HepG2 (cell line): ENCODE measurements around the gene IFNAR2. TPM values are rescaled to one million over a fixed set of nuclear protein-coding genes. Genes with fewer than 3 reads are reported as not detected.
A peak's percentile ranks its signal among the peaks of the same experiment; 100 is the strongest.

ENCODE experiments used
- AHDC1 ChIP-seq: sonication (generic); formaldehyde crosslinking; IDR thresholded peaks from 2 replicates; pipeline ENCODE4 v1.5.1; 2020; ENCODE audit warnings: mild to moderate bottlenecking, missing genetic modification reagents, borderline replicate concordance
- AKAP8 ChIP-seq: sonication (generic); formaldehyde crosslinking; IDR thresholded peaks from 2 replicates; pipeline ENCODE4 v1.5.1; 2020; ENCODE audit warnings: mild to moderate bottlenecking, missing genetic modification reagents
- ASH2L ChIP-seq: fragments of 300-600, 200-600 bp; sonication (generic); IDR thresholded peaks from 2 replicates; pipeline ENCODE4 v1.7.0; 2017; ENCODE audit warnings: low read depth, mild to moderate bottlenecking, moderate library complexity, mixed read lengths, low read length; ENCODE audit not compliant: insufficient read length
- ETS1 ChIP-seq: sonication (generic); formaldehyde crosslinking; IDR thresholded peaks from 2 replicates; pipeline ENCODE4 v1.4.0; 2020; ENCODE audit warnings: missing genetic modification reagents
- GZF1 ChIP-seq: sonication (generic); formaldehyde crosslinking; IDR thresholded peaks from 2 replicates; pipeline ENCODE4 v1.5.1; 2020; ENCODE audit warnings: mild to moderate bottlenecking, missing genetic modification reagents
- IRX3 ChIP-seq: sonication (generic); formaldehyde crosslinking; IDR thresholded peaks from 2 replicates; pipeline ENCODE4 v1.8.1; 2023; ENCODE audit warnings: mild to moderate bottlenecking, low read depth, missing genetic modification reagents, borderline replicate concordance
- MTF2 ChIP-seq: sonication (generic); formaldehyde crosslinking; IDR thresholded peaks from 2 replicates; pipeline ENCODE4 v1.5.0; 2020; ENCODE audit warnings: missing genetic modification reagents, borderline replicate concordance
- PCBP1 ChIP-seq: fragments of 200-400 bp; formaldehyde crosslinking; IDR thresholded peaks from 2 replicates; pipeline ENCODE4 v1.6.1; 2017; ENCODE audit warnings: mild to moderate bottlenecking, low read depth, low read length, borderline replicate concordance
- PITX1 ChIP-seq: sonication (generic); formaldehyde crosslinking; IDR thresholded peaks from 2 replicates; pipeline ENCODE4 v1.5.1; 2020; ENCODE audit warnings: mild to moderate bottlenecking, missing genetic modification reagents
- RXRA ChIP-seq: sonication (generic); formaldehyde crosslinking; IDR thresholded peaks from 2 replicates; pipeline ENCODE4 v1.5.1; 2020; ENCODE audit warnings: missing genetic modification reagents
- SNAI1 ChIP-seq: sonication (generic); formaldehyde crosslinking; IDR thresholded peaks from 2 replicates; pipeline ENCODE4 v1.5.0; 2020; ENCODE audit warnings: mild to moderate bottlenecking, missing genetic modification reagents, borderline replicate concordance
- TCF7 ChIP-seq: sonication (generic); IDR thresholded peaks from 2 replicates; pipeline ENCODE4 v1.6.1; 2016; ENCODE audit warnings: antibody characterized with exemption, low read depth
- ZBTB2 ChIP-seq: sonication (generic); formaldehyde crosslinking; IDR thresholded peaks from 2 replicates; pipeline ENCODE4 v1.8.0; 2022; ENCODE audit warnings: low read depth, missing genetic modification reagents
- ZFX ChIP-seq: sonication (generic); formaldehyde crosslinking; IDR thresholded peaks from 2 replicates; pipeline ENCODE4 v1.4.0; 2020; ENCODE audit warnings: mild to moderate bottlenecking, low read depth, missing genetic modification reagents, moderate library complexity
- ZNF296 ChIP-seq: sonication (generic); formaldehyde crosslinking; conservative IDR thresholded peaks from 2 replicates; pipeline ENCODE4 v1.5.0; 2020; ENCODE audit warnings: mild to moderate bottlenecking, missing genetic modification reagents
- ZNF552 ChIP-seq: sonication (generic); formaldehyde crosslinking; IDR thresholded peaks from 2 replicates; pipeline ENCODE4 v1.9.0; 2022; ENCODE audit warnings: missing genetic modification reagents, mild to moderate bottlenecking, borderline replicate concordance
- ZNF710 ChIP-seq: sonication (generic); formaldehyde crosslinking; IDR thresholded peaks from 2 replicates; pipeline ENCODE4 v1.5.0; 2020; ENCODE audit warnings: mild to moderate bottlenecking, missing genetic modification reagents, borderline replicate concordance
- ZNF775 ChIP-seq: sonication (generic); formaldehyde crosslinking; IDR thresholded peaks from 2 replicates; pipeline ENCODE4 v1.4.0; 2020; ENCODE audit warnings: missing genetic modification reagents, mild to moderate bottlenecking, moderate library complexity, borderline replicate concordance
- polyA plus RNA-seq, 8 experiments: library from polyadenylated mRNA; depleted of rRNA in 3 of 8; stranded (reverse) in 7 of 8; unstranded in 1 of 8; fragments of >200 nt; fragmentation: Illumina TruSeq in 4 of 8; extraction: Trizol in 4 of 8; gene quantifications; 2 replicates each; pipeline versions ENCODE4 v1.2.1 to v1.2.3, GENCODE V29; 2011 to 2016; ENCODE audit warnings: low read depth in 4 of 8, missing spikeins in 1 of 8, mixed read lengths in 1 of 8; ENCODE audit not compliant: insufficient read depth in 1 of 8
- total RNA-seq, 5 experiments: library from RNA; depleted of rRNA; stranded (reverse); fragments of >200 nt; fragmentation: Illumina TruSeq; extraction: Trizol; gene quantifications; 2 replicates each; pipeline ENCODE4 v1.2.3, GENCODE V29; 2016; ENCODE audit warnings: low read depth in 1 of 5

The IFNAR2 gene
- total and polyA plus RNA-seq, 2 of the 13 experiments (the other 11 are each of a cell fraction or from before 2014, with no cell fraction given), result 5.1 to 24.1 TPM

GRCh38 chr21:33266050-33266788 is 36.5 kb downstream of the IFNAR2 start, which contains the start of gene IL10RB (continued):
- TF ChIP-seq AHDC1 (no peak), AKAP8 (peak; percentile 71; the same call in 1 of the 2 replicates), ZFX (CRISPR knock-in tag) (peak; percentile 54), RXRA (CRISPR knock-in tag) (0 out of 2 replicates have a peak, but pooled peaks have one; percentile 20), ZNF710 (CRISPR knock-in tag) (peak; percentile 63; the same call in 1 of the 2 replicates), ZNF775 (CRISPR knock-in tag) (no peak), ZBTB2 (no peak), TCF7 (no peak), PITX1 (0 out of 2 replicates have a peak, but pooled peaks have one; percentile 35), SNAI1 (no peak), PCBP1 (no peak), ZNF552 (0 out of 2 replicates have a peak, but pooled peaks have one; percentile 27), ETS1 (CRISPR knock-in tag) (no peak), ZNF296 (no peak), GZF1 (peak; percentile 30; the same call in 1 of the 2 replicates), IRX3 (CRISPR knock-in tag) (no peak), MTF2 (CRISPR knock-in tag) (no peak), ASH2L (no peak)
